ENCODE measurements around the gene CCDC174.

DNA sequence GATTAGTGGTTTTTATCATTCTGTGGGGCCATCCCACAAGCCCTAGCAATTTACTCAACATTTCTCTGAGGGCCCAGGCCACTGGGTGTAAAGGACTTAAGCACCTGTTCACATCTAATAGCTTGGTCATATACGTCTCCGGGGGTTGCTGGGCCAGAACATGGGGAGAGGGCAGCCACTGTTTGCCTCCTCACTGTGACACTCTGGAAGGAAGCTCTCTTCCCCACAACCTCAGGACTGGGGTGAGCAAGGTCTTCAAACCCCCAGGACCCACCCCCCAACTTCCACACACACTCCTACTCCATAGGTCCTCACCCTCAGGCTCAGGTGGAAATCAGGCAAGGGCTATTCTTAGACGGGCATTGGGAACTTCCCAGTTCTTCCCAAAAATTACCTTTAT, 52.2 kb downstream of the CCDC174 start:
- TF ChIP-seq, protein P1, sequence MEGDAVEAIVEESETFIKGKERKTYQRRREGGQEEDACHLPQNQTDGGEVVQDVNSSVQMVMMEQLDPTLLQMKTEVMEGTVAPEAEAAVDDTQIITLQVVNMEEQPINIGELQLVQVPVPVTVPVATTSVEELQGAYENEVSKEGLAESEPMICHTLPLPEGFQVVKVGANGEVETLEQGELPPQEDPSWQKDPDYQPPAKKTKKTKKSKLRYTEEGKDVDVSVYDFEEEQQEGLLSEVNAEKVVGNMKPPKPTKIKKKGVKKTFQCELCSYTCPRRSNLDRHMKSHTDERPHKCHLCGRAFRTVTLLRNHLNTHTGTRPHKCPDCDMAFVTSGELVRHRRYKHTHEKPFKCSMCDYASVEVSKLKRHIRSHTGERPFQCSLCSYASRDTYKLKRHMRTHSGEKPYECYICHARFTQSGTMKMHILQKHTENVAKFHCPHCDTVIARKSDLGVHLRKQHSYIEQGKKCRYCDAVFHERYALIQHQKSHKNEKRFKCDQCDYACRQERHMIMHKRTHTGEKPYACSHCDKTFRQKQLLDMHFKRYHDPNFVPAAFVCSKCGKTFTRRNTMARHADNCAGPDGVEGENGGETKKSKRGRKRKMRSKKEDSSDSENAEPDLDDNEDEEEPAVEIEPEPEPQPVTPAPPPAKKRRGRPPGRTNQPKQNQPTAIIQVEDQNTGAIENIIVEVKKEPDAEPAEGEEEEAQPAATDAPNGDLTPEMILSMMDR (conservative IDR thresholded peaks at IDR 0.05): no peak
- TF ChIP-seq ZFX (IDR thresholded peaks at IDR 0.05): no peak

All from C4-2B (cell line).